Lower leg skin (tissue), 4 donors: ENCODE results near the gene DOK6. TPM values are rescaled to one million over a fixed set of nuclear protein-coding genes. Genes with fewer than 3 reads are reported as not detected.

Experiments
- DNase-seq, 2 donors: peaks; one replicate each; pipeline ENCODE4 v3.0.0-alpha.2; 2019; ENCODE audit warnings: low spot score in 2 of 2
- H3K4me3 ChIP-seq: fragments of 200-600 bp; sonication (generic); 2 replicates; pipeline ENCODE4 v1.5.1; 2017; ENCODE audit warnings: mild to moderate bottlenecking, low read depth; ENCODE audit not compliant: poor library complexity, severe bottlenecking
- POLR2A ChIP-seq, 2 donors: fragments of 450-650 bp; IDR thresholded peaks; one replicate each; pipeline ENCODE4 v1.6.1; 2016 to 2017; ENCODE audit warnings: antibody characterized with exemption in 2 of 2, mild to moderate bottlenecking in 1 of 2, moderate library complexity in 1 of 2
- WGBS, 2 donors: methylation state at CpG; one replicate each; pipeline ENCODE4 v1.1.5; 2018; 5-methylcytosine and 5-hydroxymethylcytosine counted together
- intact Hi-C: fragments of 100-400 bp; cut with DNase I; formaldehyde crosslinking; loops from one replicate; pipeline ENCODE4 v1.15.0; 2023; ENCODE audit warnings: low total_unique reads
- total RNA-seq, 4 donors: library from RNA; depleted of rRNA; stranded (reverse); fragments of >200 nt; gene quantifications; one replicate each; pipeline ENCODE4 v1.1.0, GENCODE V29; 2016
- TF ChIP-seq, protein P1 (sequence below), 3 donors: fragments of 450-650 bp; IDR thresholded peaks; one replicate each; pipeline ENCODE4 v1.5.1; 2016; ENCODE audit warnings: antibody characterized with exemption in 3 of 3, mild to moderate bottlenecking in 3 of 3, moderate library complexity in 2 of 3

Gene DOK6
- total RNA-seq, 4 donors from 2014 or later, result 0.21 to 0.45 (median 0.42) TPM

- 92 to 97% methylated on average over 5 of the region's 5 CpGs for WGBS, 2 donors
- intact Hi-C loops, result no loop called here
- TF ChIP-seq, protein P1, sequence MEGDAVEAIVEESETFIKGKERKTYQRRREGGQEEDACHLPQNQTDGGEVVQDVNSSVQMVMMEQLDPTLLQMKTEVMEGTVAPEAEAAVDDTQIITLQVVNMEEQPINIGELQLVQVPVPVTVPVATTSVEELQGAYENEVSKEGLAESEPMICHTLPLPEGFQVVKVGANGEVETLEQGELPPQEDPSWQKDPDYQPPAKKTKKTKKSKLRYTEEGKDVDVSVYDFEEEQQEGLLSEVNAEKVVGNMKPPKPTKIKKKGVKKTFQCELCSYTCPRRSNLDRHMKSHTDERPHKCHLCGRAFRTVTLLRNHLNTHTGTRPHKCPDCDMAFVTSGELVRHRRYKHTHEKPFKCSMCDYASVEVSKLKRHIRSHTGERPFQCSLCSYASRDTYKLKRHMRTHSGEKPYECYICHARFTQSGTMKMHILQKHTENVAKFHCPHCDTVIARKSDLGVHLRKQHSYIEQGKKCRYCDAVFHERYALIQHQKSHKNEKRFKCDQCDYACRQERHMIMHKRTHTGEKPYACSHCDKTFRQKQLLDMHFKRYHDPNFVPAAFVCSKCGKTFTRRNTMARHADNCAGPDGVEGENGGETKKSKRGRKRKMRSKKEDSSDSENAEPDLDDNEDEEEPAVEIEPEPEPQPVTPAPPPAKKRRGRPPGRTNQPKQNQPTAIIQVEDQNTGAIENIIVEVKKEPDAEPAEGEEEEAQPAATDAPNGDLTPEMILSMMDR (IDR thresholded peaks at IDR 0.05), result no peak
- no peak for TF ChIP-seq POLR2A (IDR thresholded peaks at IDR 0.05)
- no peak for DNase-seq
- no peak overlapping the region for H3K4me3 ChIP-seq
These were observed 290.5 kb downstream of the DOK6 start for GRCh38 chr18:69691008-69691760.

DNA sequence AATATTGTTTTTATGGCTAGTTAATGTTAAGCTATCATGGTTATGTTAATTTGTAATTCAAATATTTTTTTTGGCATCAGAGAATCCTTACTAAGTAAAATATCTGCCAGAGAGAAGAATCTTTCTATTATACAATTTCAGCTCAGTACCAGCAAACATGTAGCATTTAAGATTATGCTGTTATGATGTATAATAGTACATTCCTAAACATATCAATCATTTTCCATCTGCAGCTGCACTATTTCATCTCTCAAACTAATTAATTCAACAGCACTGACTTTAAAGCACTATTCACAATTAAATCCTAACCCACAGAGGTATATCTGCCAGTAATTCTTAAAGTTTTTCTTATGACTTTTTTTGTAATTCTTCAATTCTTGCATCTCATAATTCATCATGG lies 296.4 kb downstream of the DOK6 start:
- intact Hi-C loops, result no loop called here
- no peak for DNase-seq
- TF ChIP-seq, protein P1 (IDR thresholded peaks at IDR 0.05), result no peak
- no peak for TF ChIP-seq POLR2A (IDR thresholded peaks at IDR 0.05)
- no peak overlapping the region for H3K4me3 ChIP-seq

DNA sequence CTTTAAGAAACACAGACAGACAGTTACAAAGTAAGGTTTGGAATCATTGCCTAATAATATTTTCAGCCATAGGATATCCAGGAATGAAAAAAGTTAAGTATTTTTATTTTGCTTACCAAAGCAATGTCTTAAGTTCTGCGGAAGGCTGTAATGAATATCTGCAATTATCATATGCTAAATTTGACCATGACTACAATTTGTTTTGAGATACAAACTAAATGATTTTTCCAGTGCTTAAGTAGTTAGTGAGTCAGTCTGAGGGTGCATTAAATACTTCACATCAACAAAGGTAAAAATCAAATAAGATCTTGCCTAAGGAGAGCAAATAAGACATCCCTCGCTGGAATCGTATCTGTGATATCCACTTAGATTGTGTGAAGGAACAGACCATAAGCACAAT lies 297.0 kb downstream of the DOK6 start:
- H3K4me3 ChIP-seq, result no peak overlapping the region
- no peak for TF ChIP-seq POLR2A (IDR thresholded peaks at IDR 0.05)
- TF ChIP-seq, protein P1 (IDR thresholded peaks at IDR 0.05), result no peak
- intact Hi-C loops, result no loop called here
- no peak for DNase-seq
- WGBS, 2 donors, result 88% methylated on average over 3 of the region's 3 CpGs

GRCh38 chr18:69701305-69701704 lies 300.6 kb downstream of the DOK6 start:
- H3K4me3 ChIP-seq, result no peak overlapping the region
- intact Hi-C loops, result no loop called here
- TF ChIP-seq POLR2A (IDR thresholded peaks at IDR 0.05), result no peak
- TF ChIP-seq, protein P1 (IDR thresholded peaks at IDR 0.05), result no peak
- no peak for DNase-seq
- WGBS, 2 donors, result 85% methylated on average over 2 of the region's 2 CpGs

DNA sequence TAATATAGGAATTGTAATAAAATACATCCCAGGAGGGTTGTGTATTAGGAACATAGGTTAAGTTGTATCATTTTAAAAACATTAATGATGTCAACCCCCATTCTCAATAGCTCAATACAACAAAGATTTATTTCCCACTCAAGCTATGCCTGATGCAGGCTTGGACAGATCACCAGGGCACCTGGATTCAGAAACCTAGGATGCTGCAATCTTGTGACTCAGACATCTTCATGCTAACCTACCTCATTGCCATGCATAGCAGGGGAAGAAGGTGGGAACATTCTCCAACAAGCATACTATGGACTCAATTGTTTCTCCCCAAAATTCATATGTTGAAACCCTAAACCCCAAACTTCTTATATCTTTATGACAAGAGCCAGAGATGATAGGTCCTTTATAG lies 302.8 kb downstream of the DOK6 start:
- intact Hi-C loops, result no loop called here
- no peak overlapping the region for H3K4me3 ChIP-seq
- TF ChIP-seq, protein P1 (IDR thresholded peaks at IDR 0.05), result no peak
- TF ChIP-seq POLR2A (IDR thresholded peaks at IDR 0.05), result no peak
- DNase-seq, result no peak

- no peak for TF ChIP-seq POLR2A (IDR thresholded peaks at IDR 0.05)
- TF ChIP-seq, protein P1 (IDR thresholded peaks at IDR 0.05), result no peak
- 58 to 59% methylated on average over 2 of the region's 2 CpGs for WGBS, 2 donors
- no peak for DNase-seq
- no peak overlapping the region for H3K4me3 ChIP-seq
- intact Hi-C loops, result no loop called here
These were observed 305.3 kb downstream of the DOK6 start for GRCh38 chr18:69705987-69706386.
